ENCODE data around the gene MAG. TPM values are rescaled to one million over a fixed set of nuclear protein-coding genes. Genes with fewer than 3 reads are reported as not detected.
A peak's percentile ranks its signal among the peaks of the same experiment; 100 is the strongest.

The MAG gene
- total and polyA plus RNA-seq, 2 of the 13 experiments (the other 11 are each of a cell fraction or from before 2014, with no cell fraction given): 0.20 to 1.3 TPM

- TF ChIP-seq ZNF788 (CRISPR knock-in tag; IDR thresholded peaks at IDR 0.05; ENCODE audit: borderline replicate concordance) (peak; percentile 95), ATF4 (CRISPR knock-in tag; IDR thresholded peaks at IDR 0.05) (peak in 1 of 2 experiments; percentile 59; a peak in 2 of 4 replicates), HMGA1 (CRISPR knock-in tag; conservative IDR thresholded peaks at IDR 0.05) (no peak), ZNF12 (CRISPR knock-in tag; IDR thresholded peaks at IDR 0.05) (peak; percentile 80), PRDM4 (CRISPR knock-in tag; IDR thresholded peaks at IDR 0.05; ENCODE audit: borderline replicate concordance) (0 out of 2 replicates have a peak, but pooled peaks have one; percentile 32), ZBTB20 (CRISPR knock-in tag; IDR thresholded peaks at IDR 0.05; ENCODE audit: borderline replicate concordance, low read depth) (no peak; the same call in 1 of the 2 replicates), REXO4 (CRISPR knock-in tag; IDR thresholded peaks at IDR 0.05; ENCODE audit: borderline replicate concordance) (no peak), ASH2L (IDR thresholded peaks at IDR 0.05; ENCODE audit: insufficient read length, low read depth, low read length) (peak; percentile 73), ZNF652 (CRISPR knock-in tag; IDR thresholded peaks at IDR 0.05; ENCODE audit: borderline replicate concordance, low read depth) (no peak), GLI4 (CRISPR knock-in tag; IDR thresholded peaks at IDR 0.05; ENCODE audit: borderline replicate concordance) (peak; percentile 52; the same call in 1 of the 2 replicates), ZNF354B (CRISPR knock-in tag; IDR thresholded peaks at IDR 0.05) (peak; percentile 18; the same call in 1 of the 2 replicates), ZNF713 (CRISPR knock-in tag; IDR thresholded peaks at IDR 0.05) (0 out of 2 replicates have a peak, but pooled peaks have one; percentile 92), ZNF597 (CRISPR knock-in tag; IDR thresholded peaks at IDR 0.05) (no peak), ELK4 (CRISPR knock-in tag; IDR thresholded peaks at IDR 0.05; ENCODE audit: borderline replicate concordance) (0 out of 2 replicates have a peak, but pooled peaks have one; percentile 19)
- TF ChIP-seq, protein P1, sequence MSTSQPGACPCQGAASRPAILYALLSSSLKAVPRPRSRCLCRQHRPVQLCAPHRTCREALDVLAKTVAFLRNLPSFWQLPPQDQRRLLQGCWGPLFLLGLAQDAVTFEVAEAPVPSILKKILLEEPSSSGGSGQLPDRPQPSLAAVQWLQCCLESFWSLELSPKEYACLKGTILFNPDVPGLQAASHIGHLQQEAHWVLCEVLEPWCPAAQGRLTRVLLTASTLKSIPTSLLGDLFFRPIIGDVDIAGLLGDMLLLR (CRISPR knock-in tag; IDR thresholded peaks at IDR 0.05): peak; percentile 86
- TF ChIP-seq, protein P2, sequence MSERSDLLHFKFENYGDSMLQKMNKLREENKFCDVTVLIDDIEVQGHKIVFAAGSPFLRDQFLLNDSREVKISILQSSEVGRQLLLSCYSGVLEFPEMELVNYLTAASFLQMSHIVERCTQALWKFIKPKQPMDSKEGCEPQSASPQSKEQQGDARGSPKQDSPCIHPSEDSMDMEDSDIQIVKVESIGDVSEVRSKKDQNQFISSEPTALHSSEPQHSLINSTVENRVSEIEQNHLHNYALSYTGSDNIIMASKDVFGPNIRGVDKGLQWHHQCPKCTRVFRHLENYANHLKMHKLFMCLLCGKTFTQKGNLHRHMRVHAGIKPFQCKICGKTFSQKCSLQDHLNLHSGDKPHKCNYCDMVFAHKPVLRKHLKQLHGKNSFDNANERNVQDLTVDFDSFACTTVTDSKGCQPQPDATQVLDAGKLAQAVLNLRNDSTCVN (CRISPR knock-in tag; IDR thresholded peaks at IDR 0.05; ENCODE audit: borderline replicate concordance): peak; percentile 53; the same call in 1 of the 2 replicates
- TF ChIP-seq, protein P3, sequence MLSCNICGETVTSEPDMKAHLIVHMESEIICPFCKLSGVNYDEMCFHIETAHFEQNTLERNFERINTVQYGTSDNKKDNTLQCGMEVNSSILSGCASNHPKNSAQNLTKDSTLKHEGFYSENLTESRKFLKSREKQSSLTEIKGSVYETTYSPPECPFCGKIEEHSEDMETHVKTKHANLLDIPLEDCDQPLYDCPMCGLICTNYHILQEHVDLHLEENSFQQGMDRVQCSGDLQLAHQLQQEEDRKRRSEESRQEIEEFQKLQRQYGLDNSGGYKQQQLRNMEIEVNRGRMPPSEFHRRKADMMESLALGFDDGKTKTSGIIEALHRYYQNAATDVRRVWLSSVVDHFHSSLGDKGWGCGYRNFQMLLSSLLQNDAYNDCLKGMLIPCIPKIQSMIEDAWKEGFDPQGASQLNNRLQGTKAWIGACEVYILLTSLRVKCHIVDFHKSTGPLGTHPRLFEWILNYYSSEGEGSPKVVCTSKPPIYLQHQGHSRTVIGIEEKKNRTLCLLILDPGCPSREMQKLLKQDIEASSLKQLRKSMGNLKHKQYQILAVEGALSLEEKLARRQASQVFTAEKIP (CRISPR knock-in tag; IDR thresholded peaks at IDR 0.05; ENCODE audit: borderline replicate concordance): no peak
Observed at GRCh38 chr19:35248310-35249145, 43.4 kb upstream of the MAG start, which contains the start of gene LSR (continued).
